ENCODE results near the gene GTF3C1.

DNA sequence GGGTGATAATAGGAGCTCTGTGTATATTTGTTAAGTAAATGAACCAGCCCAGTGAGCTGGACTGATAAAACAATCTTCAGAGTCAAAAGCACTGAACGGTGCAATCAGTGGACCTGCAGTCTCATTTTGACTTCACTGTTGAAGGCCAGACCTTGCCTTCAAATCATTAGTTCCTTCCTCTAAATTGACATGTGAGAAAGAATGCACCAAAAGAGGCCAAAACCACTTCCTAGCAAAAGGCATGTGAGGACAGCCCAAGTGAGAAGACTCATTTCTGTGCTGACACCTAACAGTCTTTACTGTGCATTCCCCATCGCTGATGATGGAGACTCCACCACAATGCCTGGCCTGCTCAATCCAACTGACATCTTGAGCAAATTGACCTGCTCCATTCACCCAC is 10.6 kb downstream of the GTF3C1 start:
- TF ChIP-seq, protein P1, sequence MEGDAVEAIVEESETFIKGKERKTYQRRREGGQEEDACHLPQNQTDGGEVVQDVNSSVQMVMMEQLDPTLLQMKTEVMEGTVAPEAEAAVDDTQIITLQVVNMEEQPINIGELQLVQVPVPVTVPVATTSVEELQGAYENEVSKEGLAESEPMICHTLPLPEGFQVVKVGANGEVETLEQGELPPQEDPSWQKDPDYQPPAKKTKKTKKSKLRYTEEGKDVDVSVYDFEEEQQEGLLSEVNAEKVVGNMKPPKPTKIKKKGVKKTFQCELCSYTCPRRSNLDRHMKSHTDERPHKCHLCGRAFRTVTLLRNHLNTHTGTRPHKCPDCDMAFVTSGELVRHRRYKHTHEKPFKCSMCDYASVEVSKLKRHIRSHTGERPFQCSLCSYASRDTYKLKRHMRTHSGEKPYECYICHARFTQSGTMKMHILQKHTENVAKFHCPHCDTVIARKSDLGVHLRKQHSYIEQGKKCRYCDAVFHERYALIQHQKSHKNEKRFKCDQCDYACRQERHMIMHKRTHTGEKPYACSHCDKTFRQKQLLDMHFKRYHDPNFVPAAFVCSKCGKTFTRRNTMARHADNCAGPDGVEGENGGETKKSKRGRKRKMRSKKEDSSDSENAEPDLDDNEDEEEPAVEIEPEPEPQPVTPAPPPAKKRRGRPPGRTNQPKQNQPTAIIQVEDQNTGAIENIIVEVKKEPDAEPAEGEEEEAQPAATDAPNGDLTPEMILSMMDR (IDR thresholded peaks at IDR 0.05; ENCODE audit: low read depth, low read length) = no peak
- no peak for TF ChIP-seq EZH2phosphoT487 (IDR thresholded peaks at IDR 0.05; ENCODE audit: low read depth)

Data from OCI-LY3 (cell line).